PC-9 (cell line): ENCODE measurements around the gene INHA. TPM values are rescaled to one million over a fixed set of nuclear protein-coding genes. Genes with fewer than 3 reads are reported as not detected.

ENCODE experiments used
- BruUV-seq: library from RNA; stranded (reverse); fragments of 400-500 nt; replicated peaks from 2 replicates; lab custom pipeline; 2021; lab: Mats Ljungman, UMichigan
- CTCF ChIA-PET: fragments of 300-600 bp; sonication (Branson Sonifier 250); formaldehyde crosslinking; loops from one replicate; lab custom pipeline; 2022; ENCODE audit warnings: antibody characterized with exemption; lab: Charles Lee
- POLR2A ChIA-PET: fragments of 300-600 bp; sonication (Branson Sonifier 250); formaldehyde crosslinking; loops from one replicate; lab custom pipeline; 2022; ENCODE audit warnings: antibody characterized with exemption; ENCODE audit not compliant: unreplicated experiment; lab: Charles Lee
- DNase-seq, 2 experiments: peaks; one replicate each; pipeline versions ENCODE4 v3.0.0 to v3.0.0-alpha.2; 2015 to 2022; ENCODE audit warnings: mixed read lengths in 1 of 2
- H2AFZ ChIP-seq: fragments of 200-600 bp; sonication (generic); 2 replicates; pipeline ENCODE4 v1.8.1; 2017; ENCODE audit warnings: antibody characterized with exemption
- H3F3A ChIP-seq: fragments of 200-600 bp; sonication (generic); 2 replicates; pipeline ENCODE4 v1.8.1; 2017; ENCODE audit warnings: antibody characterized with exemption, mild to moderate bottlenecking, low read depth; ENCODE audit not compliant: insufficient read depth
- H3K27ac ChIP-seq: fragments of 200-600 bp; sonication (generic); 2 replicates; pipeline ENCODE4 v1.6.1; 2016; ENCODE audit warnings: mixed run types
- H3K27me3 ChIP-seq: fragments of 200-600 bp; sonication (generic); 2 replicates; pipeline ENCODE4 v1.6.1; 2016; ENCODE audit warnings: low read depth, mixed run types; ENCODE audit not compliant: insufficient read depth
- H3K36me3 ChIP-seq: fragments of 200-600 bp; sonication (generic); 2 replicates; pipeline ENCODE4 v1.6.1; 2016; ENCODE audit warnings: low read depth, mixed run types
- H3K4me1 ChIP-seq: fragments of 200-600 bp; sonication (generic); replicated peaks from 2 replicates; pipeline ENCODE4 v1.6.1; 2016; ENCODE audit warnings: mixed run types; ENCODE audit not compliant: insufficient read depth
- H3K4me2 ChIP-seq: fragments of 200-600 bp; sonication (generic); 2 replicates; pipeline ENCODE4 v1.6.1; 2017; ENCODE audit warnings: mixed run types
- H3K4me3 ChIP-seq: fragments of 200-600 bp; sonication (generic); 2 replicates; pipeline ENCODE4 v1.6.1; 2016; ENCODE audit warnings: mixed run types
- H3K79me2 ChIP-seq: fragments of 200-600 bp; sonication (generic); 2 replicates; pipeline ENCODE4 v1.6.1; 2017; ENCODE audit warnings: low read depth, mixed run types
- H3K9me2 ChIP-seq: fragments of 200-600 bp; sonication (generic); 2 replicates; pipeline ENCODE4 v1.8.1; 2017; ENCODE audit warnings: mild to moderate bottlenecking; ENCODE audit not compliant: insufficient read depth
- H3K9me3 ChIP-seq: fragments of 200-600 bp; sonication (generic); 2 replicates; pipeline ENCODE4 v1.8.1; 2016; ENCODE audit warnings: low read depth; ENCODE audit not compliant: insufficient read depth
- H4K20me1 ChIP-seq: fragments of 200-600 bp; sonication (generic); 2 replicates; pipeline ENCODE4 v1.8.1; 2017; ENCODE audit not compliant: insufficient read depth
- EZH2 ChIP-seq: fragments of 200-600 bp; sonication (generic); IDR thresholded peaks from 2 replicates; pipeline ENCODE4 v1.8.0; 2017; ENCODE audit warnings: antibody characterized with exemption, low read depth
- intact Hi-C: fragments of 100-400 bp; cut with micrococcal nuclease; formaldehyde crosslinking; loops from one replicate; pipeline ENCODE4 v1.10.0; 2022; ENCODE audit not compliant: unreplicated experiment
- total RNA-seq: library from RNA; stranded (reverse); gene quantifications from 2 replicates; pipeline ENCODE4 v1.2.3, GENCODE V29; 2021
- TF ChIP-seq, protein P1 (sequence below): fragments of 200-600 bp; sonication (generic); conservative IDR thresholded peaks from 2 replicates; pipeline ENCODE4 v1.6.1; 2017; ENCODE audit warnings: mixed run types, antibody characterized with exemption, mild to moderate bottlenecking, moderate library complexity

The INHA gene
- total RNA-seq, 1 experiment from 2014 or later, result 5.2 TPM

DNA sequence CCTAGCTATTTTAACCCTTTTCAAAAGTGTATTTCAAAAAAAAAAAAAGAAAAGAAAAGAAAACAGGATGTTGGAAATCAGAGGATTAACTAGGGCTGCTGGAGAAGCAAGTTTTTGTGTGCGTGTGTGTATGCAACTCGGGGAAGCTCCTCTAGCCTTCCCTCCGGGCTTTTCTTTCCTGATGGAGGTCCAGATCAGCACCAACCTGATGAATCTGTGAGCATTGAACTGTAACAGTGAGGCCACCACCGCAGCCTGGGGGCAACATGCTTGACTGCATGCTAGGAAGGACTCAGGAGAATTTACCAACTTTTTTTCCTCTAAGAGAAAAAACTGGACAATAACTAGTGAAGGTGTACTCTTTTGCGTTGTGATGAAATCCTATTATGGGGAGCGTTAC, 3.1 kb upstream of the INHA start:
- intact Hi-C loops, result no loop called here
- peak overlapping the region; percentile 67; the same call in 1 of the 2 replicates for H3K4me3 ChIP-seq
- no peak for TF ChIP-seq EZH2
- TF ChIP-seq, protein P1, sequence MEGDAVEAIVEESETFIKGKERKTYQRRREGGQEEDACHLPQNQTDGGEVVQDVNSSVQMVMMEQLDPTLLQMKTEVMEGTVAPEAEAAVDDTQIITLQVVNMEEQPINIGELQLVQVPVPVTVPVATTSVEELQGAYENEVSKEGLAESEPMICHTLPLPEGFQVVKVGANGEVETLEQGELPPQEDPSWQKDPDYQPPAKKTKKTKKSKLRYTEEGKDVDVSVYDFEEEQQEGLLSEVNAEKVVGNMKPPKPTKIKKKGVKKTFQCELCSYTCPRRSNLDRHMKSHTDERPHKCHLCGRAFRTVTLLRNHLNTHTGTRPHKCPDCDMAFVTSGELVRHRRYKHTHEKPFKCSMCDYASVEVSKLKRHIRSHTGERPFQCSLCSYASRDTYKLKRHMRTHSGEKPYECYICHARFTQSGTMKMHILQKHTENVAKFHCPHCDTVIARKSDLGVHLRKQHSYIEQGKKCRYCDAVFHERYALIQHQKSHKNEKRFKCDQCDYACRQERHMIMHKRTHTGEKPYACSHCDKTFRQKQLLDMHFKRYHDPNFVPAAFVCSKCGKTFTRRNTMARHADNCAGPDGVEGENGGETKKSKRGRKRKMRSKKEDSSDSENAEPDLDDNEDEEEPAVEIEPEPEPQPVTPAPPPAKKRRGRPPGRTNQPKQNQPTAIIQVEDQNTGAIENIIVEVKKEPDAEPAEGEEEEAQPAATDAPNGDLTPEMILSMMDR, result no peak
- CTCF ChIA-PET, result no interaction called here
- no peak overlapping the region; the same call in 1 of the 2 replicates for H3K27ac ChIP-seq
- H3K9me3 ChIP-seq, result no peaks in the 10 kb centered on the region
- POLR2A ChIA-PET, result interaction anchor here (0.7 to 1.1 kb wide), 3 partner anchors 8 to 27 kb away, joined by 4 to 6 read pairs (median 6); no protein-coding TSS in a partner anchor
- peaks cover 28% of the 10 kb centered on the region for H3K4me1 ChIP-seq
- no peaks in the 10 kb centered on the region for H3K9me2 ChIP-seq
- peaks cover 13% of the 10 kb centered on the region for H3K79me2 ChIP-seq
- no peaks in the 10 kb centered on the region for H3K27me3 ChIP-seq
- peaks cover 13% of the 10 kb centered on the region for H3F3A ChIP-seq
- peak; percentile 79 to 91 for DNase-seq
- peak overlapping the region; percentile 98 for H3K4me2 ChIP-seq
- no peak overlapping the region for H2AFZ ChIP-seq
- no peaks in the 10 kb centered on the region for H4K20me1 ChIP-seq
- no TSS peak for BruUV-seq
- no peaks in the 10 kb centered on the region for H3K36me3 ChIP-seq

DNA sequence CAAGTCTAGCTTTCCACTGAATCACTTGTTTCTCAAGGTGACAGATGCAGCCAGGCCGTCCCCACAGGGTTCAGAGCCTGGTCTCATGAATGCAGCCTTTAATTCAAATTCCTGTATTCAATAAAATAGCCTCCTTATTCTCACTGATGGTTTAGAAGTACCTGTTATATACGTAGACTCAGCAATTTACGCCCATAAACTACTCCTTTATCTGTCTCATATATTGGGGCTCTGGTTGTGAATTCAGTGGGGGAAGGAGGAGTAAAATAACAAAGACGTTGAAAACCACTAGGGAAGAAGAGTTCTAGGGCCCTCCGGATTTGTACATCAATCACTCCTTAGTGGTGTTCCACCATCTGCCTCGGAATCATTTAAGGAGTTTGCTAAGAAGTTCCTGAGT, 2.5 kb upstream of the INHA start:
- H3K36me3 ChIP-seq, result no peaks in the 10 kb centered on the region
- TSS peak; percentile 46 for BruUV-seq
- TF ChIP-seq, protein P1, result no peak
- TF ChIP-seq EZH2, result no peak
- peak overlapping the region; percentile 98 for H3K4me2 ChIP-seq
- DNase-seq, result no peak
- no peaks in the 10 kb centered on the region for H3K9me2 ChIP-seq
- intact Hi-C loops, result loop anchor here (2.0 kb wide), 1 partner anchor 27 kb away; the partner anchor contains the start of gene CHPF
- POLR2A ChIA-PET, result interaction anchor here (0.8 to 1.1 kb wide), 2 partner anchors 26 to 27 kb away, joined by 6 read pairs; no protein-coding TSS in a partner anchor
- H3K79me2 ChIP-seq, result peaks cover 13% of the 10 kb centered on the region
- peak overlapping the region; percentile 67 for H2AFZ ChIP-seq
- CTCF ChIA-PET, result no interaction called here
- H3K4me3 ChIP-seq, result peak overlapping the region; percentile 67
- no peaks in the 10 kb centered on the region for H3K9me3 ChIP-seq
- H4K20me1 ChIP-seq, result no peaks in the 10 kb centered on the region
- H3K27me3 ChIP-seq, result no peaks in the 10 kb centered on the region
- peak overlapping the region; percentile 28 for H3K27ac ChIP-seq
- H3K4me1 ChIP-seq, result peaks cover 28% of the 10 kb centered on the region
- H3F3A ChIP-seq, result peaks cover 13% of the 10 kb centered on the region

DNA sequence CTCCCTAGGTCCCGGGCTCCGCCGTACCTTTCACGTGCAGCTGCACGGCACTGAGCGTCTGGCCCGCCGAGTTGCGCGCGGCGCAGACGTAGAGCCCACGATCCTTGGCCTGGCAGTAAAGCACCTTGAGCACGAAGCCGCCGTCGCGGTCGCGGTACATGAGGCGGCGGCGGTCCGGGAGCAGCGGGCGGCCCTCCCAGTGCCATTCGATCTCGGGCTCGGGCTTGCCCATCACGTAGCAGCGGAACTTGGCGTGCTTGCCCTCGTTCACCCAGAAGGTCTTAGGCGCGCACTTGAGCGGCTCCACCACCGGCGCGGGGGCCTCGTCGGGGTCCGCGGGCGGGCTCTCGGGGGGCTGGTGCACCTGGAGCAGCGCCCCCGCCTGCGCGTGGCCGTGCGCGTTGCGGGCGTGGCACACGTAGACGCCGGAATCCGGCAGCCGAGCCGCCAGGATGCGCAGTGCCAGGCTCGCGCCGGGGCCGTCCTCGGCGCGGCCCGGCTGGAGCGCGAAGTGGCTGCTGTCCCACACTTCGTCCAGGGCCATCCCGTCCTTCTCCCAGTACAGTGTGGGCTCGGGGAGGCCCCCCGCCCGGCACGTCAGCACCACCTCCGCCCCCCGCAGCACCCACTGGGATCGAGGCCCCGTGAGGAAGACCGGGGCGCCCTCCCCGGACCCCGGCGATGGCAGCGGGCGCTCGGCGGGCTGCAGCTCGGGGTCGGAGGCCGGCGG, 1.8 kb upstream of the INHA start:
- peak in 1 of 2 experiments; percentile 39 for DNase-seq
- POLR2A ChIA-PET, result interaction anchor here (0.5 to 0.7 kb wide), 3 partner anchors 18 to 566 kb away, joined by 3 to 6 read pairs (median 5); no protein-coding TSS in a partner anchor
- H3K27ac ChIP-seq, result peak overlapping the region; percentile 64; the same call in 1 of the 2 replicates

More for the DNA sequence above, 1.8 kb upstream of the INHA start:
- CTCF ChIA-PET, result interaction anchor here (1.4 kb wide), 1 partner anchor 10 kb away, joined by 8 read pairs; no protein-coding TSS in a partner anchor
- H3K27me3 ChIP-seq, result no peaks in the 10 kb centered on the region
- H3F3A ChIP-seq, result peaks cover 13% of the 10 kb centered on the region
- peaks cover 13% of the 10 kb centered on the region for H3K79me2 ChIP-seq
- H3K4me3 ChIP-seq, result peak overlapping the region; percentile 67
- intact Hi-C loops, result loop anchor here (2.0 kb wide), 1 partner anchor 28 kb away; the partner anchor contains the start of gene CHPF
- peak overlapping the region; percentile 67 for H2AFZ ChIP-seq
- TF ChIP-seq, protein P1, result no peak
- no peak for TF ChIP-seq EZH2
- BruUV-seq, result no TSS peak
- H4K20me1 ChIP-seq, result no peaks in the 10 kb centered on the region
- peaks cover 28% of the 10 kb centered on the region for H3K4me1 ChIP-seq
- H3K4me2 ChIP-seq, result peak overlapping the region; percentile 98
- H3K36me3 ChIP-seq, result no peaks in the 10 kb centered on the region
- no peaks in the 10 kb centered on the region for H3K9me2 ChIP-seq
- H3K9me3 ChIP-seq, result no peaks in the 10 kb centered on the region
